ENCODE results near the gene ZNF598. TPM values are rescaled to one million over a fixed set of nuclear protein-coding genes. Genes with fewer than 3 reads are reported as not detected.

Gene ZNF598
- total and polyA plus RNA-seq, 2 experiments from 2014 or later, result 8.5 to 48.6 TPM

DNA sequence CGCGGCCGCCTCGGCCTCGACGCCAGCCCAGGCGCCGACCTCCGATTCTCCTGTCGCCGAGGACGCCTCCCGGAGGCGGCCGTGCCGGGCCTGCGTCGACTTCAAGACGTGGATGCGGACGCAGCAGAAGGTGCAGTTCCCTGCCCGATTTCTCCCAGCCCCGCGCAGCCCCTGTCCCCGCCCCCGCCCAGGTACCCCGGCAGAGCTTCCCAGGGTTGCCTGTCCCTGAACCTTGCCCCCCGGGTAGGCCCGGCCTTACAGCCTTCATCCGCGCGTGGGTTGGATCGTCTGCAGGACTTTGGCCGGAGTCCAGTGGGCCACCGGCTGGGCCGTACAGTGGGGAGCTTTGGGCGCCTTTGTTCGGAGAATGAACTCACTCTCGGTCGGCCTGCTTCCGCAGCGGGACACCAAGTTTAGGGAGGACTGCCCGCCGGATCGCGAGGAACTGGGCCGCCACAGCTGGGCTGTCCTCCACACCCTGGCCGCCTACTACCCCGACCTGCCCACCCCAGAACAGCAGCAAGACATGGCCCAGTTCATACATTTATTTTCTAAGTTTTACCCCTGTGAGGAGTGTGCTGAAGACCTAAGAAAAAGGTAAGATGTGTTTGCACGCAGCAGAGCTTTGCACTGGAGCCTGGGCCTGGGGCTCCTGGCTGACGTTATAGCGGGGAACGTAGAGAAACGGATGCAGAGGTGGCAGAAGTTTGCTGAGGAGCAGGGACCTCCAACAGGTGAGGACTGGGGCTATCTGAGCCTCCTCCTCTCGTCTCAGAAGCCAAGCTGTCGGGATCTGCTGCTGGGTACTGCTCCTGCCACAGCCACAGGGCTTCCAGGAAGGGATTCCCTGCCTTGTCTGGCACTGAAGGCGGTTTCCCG is 25.0 kb downstream of the ZNF598 start:
- peaks cover 38% of the 10 kb centered on the region for H3F3A ChIP-seq (replicated peaks; ENCODE audit: low read depth)
- DNase-seq (ENCODE audit: low spot score) (peak; percentile 70), ATAC-seq (peak; percentile 5; the same call in 2 of the 3 replicates)
- peaks cover 4% of the 10 kb centered on the region; the same call in 1 of the 2 replicates for H3K79me2 ChIP-seq (replicated peaks; ENCODE audit: insufficient read depth)
- peak overlapping the region; percentile 89 for H3K27ac Mint-ChIP-seq
- peaks cover 17% of the 10 kb centered on the region for H3K36me3 Mint-ChIP-seq (ENCODE audit: low read depth)
- no peaks in the 10 kb centered on the region for H3K9me2 ChIP-seq (ENCODE audit: insufficient read depth)
- peaks cover 30% of the 10 kb centered on the region for H3K4me1 Mint-ChIP-seq
- peak overlapping the region; percentile 95 for H3K4me3 ChIP-seq
- no peaks in the 10 kb centered on the region for H3K9me3 Mint-ChIP-seq
- no peaks in the 10 kb centered on the region; the same call in 1 of the 2 replicates for H4K20me1 ChIP-seq (replicated peaks; ENCODE audit: insufficient read depth)
- TF ChIP-seq ZNF114 (CRISPR knock-in tag; IDR thresholded peaks at IDR 0.05) (no peak), STAT1 (IDR thresholded peaks at IDR 0.05; ENCODE audit: unreplicated experiment) (no peak), JUNB (IDR thresholded peaks at IDR 0.05; ENCODE audit: unreplicated experiment) (no peak), EZH2phosphoT487 (IDR thresholded peaks at IDR 0.05; ENCODE audit: unreplicated experiment) (no peak), POLR2AphosphoS5 (IDR thresholded peaks at IDR 0.05; ENCODE audit: low read depth) (no peak), CREB1 (CRISPR knock-in tag; IDR thresholded peaks at IDR 0.05; ENCODE audit: low read depth) (no peak)
- TF ChIP-seq, protein P1, sequence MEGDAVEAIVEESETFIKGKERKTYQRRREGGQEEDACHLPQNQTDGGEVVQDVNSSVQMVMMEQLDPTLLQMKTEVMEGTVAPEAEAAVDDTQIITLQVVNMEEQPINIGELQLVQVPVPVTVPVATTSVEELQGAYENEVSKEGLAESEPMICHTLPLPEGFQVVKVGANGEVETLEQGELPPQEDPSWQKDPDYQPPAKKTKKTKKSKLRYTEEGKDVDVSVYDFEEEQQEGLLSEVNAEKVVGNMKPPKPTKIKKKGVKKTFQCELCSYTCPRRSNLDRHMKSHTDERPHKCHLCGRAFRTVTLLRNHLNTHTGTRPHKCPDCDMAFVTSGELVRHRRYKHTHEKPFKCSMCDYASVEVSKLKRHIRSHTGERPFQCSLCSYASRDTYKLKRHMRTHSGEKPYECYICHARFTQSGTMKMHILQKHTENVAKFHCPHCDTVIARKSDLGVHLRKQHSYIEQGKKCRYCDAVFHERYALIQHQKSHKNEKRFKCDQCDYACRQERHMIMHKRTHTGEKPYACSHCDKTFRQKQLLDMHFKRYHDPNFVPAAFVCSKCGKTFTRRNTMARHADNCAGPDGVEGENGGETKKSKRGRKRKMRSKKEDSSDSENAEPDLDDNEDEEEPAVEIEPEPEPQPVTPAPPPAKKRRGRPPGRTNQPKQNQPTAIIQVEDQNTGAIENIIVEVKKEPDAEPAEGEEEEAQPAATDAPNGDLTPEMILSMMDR (conservative IDR thresholded peaks at IDR 0.05; ENCODE audit: low read depth in 2 of 2), result no peak
- TF ChIP-seq, protein P2, sequence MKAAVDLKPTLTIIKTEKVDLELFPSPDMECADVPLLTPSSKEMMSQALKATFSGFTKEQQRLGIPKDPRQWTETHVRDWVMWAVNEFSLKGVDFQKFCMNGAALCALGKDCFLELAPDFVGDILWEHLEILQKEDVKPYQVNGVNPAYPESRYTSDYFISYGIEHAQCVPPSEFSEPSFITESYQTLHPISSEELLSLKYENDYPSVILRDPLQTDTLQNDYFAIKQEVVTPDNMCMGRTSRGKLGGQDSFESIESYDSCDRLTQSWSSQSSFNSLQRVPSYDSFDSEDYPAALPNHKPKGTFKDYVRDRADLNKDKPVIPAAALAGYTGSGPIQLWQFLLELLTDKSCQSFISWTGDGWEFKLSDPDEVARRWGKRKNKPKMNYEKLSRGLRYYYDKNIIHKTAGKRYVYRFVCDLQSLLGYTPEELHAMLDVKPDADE (IDR thresholded peaks at IDR 0.05), result no peak
- TF ChIP-seq, protein P3, sequence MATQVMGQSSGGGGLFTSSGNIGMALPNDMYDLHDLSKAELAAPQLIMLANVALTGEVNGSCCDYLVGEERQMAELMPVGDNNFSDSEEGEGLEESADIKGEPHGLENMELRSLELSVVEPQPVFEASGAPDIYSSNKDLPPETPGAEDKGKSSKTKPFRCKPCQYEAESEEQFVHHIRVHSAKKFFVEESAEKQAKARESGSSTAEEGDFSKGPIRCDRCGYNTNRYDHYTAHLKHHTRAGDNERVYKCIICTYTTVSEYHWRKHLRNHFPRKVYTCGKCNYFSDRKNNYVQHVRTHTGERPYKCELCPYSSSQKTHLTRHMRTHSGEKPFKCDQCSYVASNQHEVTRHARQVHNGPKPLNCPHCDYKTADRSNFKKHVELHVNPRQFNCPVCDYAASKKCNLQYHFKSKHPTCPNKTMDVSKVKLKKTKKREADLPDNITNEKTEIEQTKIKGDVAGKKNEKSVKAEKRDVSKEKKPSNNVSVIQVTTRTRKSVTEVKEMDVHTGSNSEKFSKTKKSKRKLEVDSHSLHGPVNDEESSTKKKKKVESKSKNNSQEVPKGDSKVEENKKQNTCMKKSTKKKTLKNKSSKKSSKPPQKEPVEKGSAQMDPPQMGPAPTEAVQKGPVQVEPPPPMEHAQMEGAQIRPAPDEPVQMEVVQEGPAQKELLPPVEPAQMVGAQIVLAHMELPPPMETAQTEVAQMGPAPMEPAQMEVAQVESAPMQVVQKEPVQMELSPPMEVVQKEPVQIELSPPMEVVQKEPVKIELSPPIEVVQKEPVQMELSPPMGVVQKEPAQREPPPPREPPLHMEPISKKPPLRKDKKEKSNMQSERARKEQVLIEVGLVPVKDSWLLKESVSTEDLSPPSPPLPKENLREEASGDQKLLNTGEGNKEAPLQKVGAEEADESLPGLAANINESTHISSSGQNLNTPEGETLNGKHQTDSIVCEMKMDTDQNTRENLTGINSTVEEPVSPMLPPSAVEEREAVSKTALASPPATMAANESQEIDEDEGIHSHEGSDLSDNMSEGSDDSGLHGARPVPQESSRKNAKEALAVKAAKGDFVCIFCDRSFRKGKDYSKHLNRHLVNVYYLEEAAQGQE (IDR thresholded peaks at IDR 0.05; ENCODE audit: unreplicated experiment), result no peak
- H3K4me2 ChIP-seq, result peak overlapping the region; percentile 96
- H3K4me3 Mint-ChIP-seq, result peak overlapping the region; percentile 92
- peak overlapping the region; percentile 50; the same call in 1 of the 2 replicates for H3K27ac ChIP-seq (ENCODE audit: low read depth)
- H3K27me3 Mint-ChIP-seq (ENCODE audit: insufficient read depth, low read depth, poor library complexity), result peaks cover 70% of the 10 kb centered on the region
- H3K27me3 ChIP-seq (ENCODE audit: insufficient read depth), result peaks cover 54% of the 10 kb centered on the region
- H3K36me3 ChIP-seq (ENCODE audit: insufficient read depth), result no peaks in the 10 kb centered on the region
- peaks cover 24% of the 10 kb centered on the region for H3K4me1 ChIP-seq (ENCODE audit: insufficient read depth)
- H2AFZ ChIP-seq, result peak overlapping the region; percentile 47; the same call in 1 of the 2 replicates

Data from GM23338 (cell line).